B cell (primary cell): ENCODE data around the gene TAS2R8. TPM values are rescaled to one million over a fixed set of nuclear protein-coding genes. Genes with fewer than 3 reads are reported as not detected.

Source experiments
- ATAC-seq: fragments of 200-7000 bp; cut with Tn5 transposase; one replicate; pipeline ENCODE4 v1.10.0; 2021; ENCODE audit warnings: low read depth, mild to moderate bottlenecking, moderate number of reproducible peaks, moderate library complexity
- CTCF ChIA-PET: fragments of 350-600 bp; sonication (Branson Sonifier 250); formaldehyde crosslinking; loops from one replicate; lab custom pipeline; 2021; ENCODE audit warnings: antibody characterized with exemption, inconsistent platforms; lab: Charles Lee
- POLR2A ChIA-PET: fragments of 350-600 bp; sonication (Branson Sonifier 250); formaldehyde crosslinking; loops from one replicate; lab custom pipeline; 2021; ENCODE audit warnings: antibody characterized with exemption; lab: Charles Lee
- DNase-seq: peaks from one replicate; pipeline ENCODE4 v3.0.0; 2013
- H2AFZ ChIP-seq: 2 replicates; pipeline ENCODE4 v1.6.1; 2012; ENCODE audit warnings: mild to moderate bottlenecking, low read depth, low read length; ENCODE audit not compliant: insufficient read depth, poor library complexity, severe bottlenecking
- H3K27ac ChIP-seq, 2 donors: 1 replicate in 1 of 2; 2 replicates in 1 of 2; pipeline ENCODE4 v1.5.1; 2012 to 2013; ENCODE audit warnings: low read length in 2 of 2, mild to moderate bottlenecking in 2 of 2, moderate library complexity in 1 of 2
- H3K27me3 ChIP-seq, 4 experiments: fragments of 200-600 bp in 1 of 4; sonication (generic) in 1 of 4; replicated peaks in 1 of 4; 1 replicate in 2 of 4; 2 replicates in 2 of 4; pipeline versions ENCODE4 v1.6.1 to v1.7.0; 2013 to 2016; ENCODE audit warnings: low read length in 3 of 4, mild to moderate bottlenecking in 2 of 4, mixed read lengths in 1 of 4, moderate library complexity in 1 of 4; ENCODE audit not compliant: insufficient read depth in 4 of 4, control insufficient read depth in 3 of 4; ENCODE audit errors: control extremely low read depth in 1 of 4
- H3K36me3 ChIP-seq, 2 experiments: replicated peaks in 1 of 2; 1 replicate in 1 of 2; 2 replicates in 1 of 2; pipeline versions ENCODE4 v1.6.1 to v1.7.1; 2013; ENCODE audit warnings: low read length in 1 of 2; ENCODE audit not compliant: insufficient read depth in 2 of 2, control insufficient read depth in 1 of 2; ENCODE audit errors: control extremely low read depth in 1 of 2, extremely low read depth in 1 of 2
- H3K4me1 ChIP-seq, 2 donors: fragments of 200-600 bp in 1 of 2; sonication (generic) in 1 of 2; 1 replicate in 1 of 2; 2 replicates in 1 of 2; pipeline versions ENCODE4 v1.5.1 to v1.6.1; 2013 to 2017; ENCODE audit warnings: low read length in 2 of 2; ENCODE audit not compliant: control insufficient read depth in 2 of 2, insufficient read depth in 2 of 2
- H3K4me2 ChIP-seq: replicated peaks from 2 replicates; pipeline ENCODE3; 2012; ENCODE audit warnings: mild to moderate bottlenecking, low read depth, low read length; ENCODE audit not compliant: poor library complexity, severe bottlenecking
- H3K4me3 ChIP-seq, 5 experiments: fragments of 200-600 bp in 1 of 5; sonication (generic) in 1 of 5; 1 replicate in 3 of 5; 2 replicates in 2 of 5; pipeline versions ENCODE4 v1.5.1 to v1.7.0; 2011 to 2016; ENCODE audit warnings: low read length in 4 of 5, mild to moderate bottlenecking in 4 of 5, low read depth in 2 of 5, control low read depth in 1 of 5, moderate library complexity in 1 of 5; ENCODE audit not compliant: insufficient read depth in 1 of 5; ENCODE audit errors: control extremely low read depth in 1 of 5, extremely low read depth in 1 of 5
- H3K79me2 ChIP-seq: fragments of 200-600 bp; sonication (generic); one replicate; pipeline ENCODE4 v1.6.0; 2016; ENCODE audit warnings: low read length; ENCODE audit not compliant: control insufficient read depth, insufficient read depth
- H3K9ac ChIP-seq: fragments of 200-600 bp; sonication (generic); 2 replicates; pipeline ENCODE4 v1.6.1; 2017; ENCODE audit warnings: mild to moderate bottlenecking, low read length, moderate library complexity
- H3K9me3 ChIP-seq, 3 donors: one replicate each; pipeline versions ENCODE4 v1.6.1 to v1.7.1; 2013; ENCODE audit warnings: low read length in 2 of 3; ENCODE audit not compliant: control insufficient read depth in 2 of 3, insufficient read depth in 1 of 3; ENCODE audit errors: control extremely low read depth in 1 of 3
- H4K20me1 ChIP-seq: 2 replicates; pipeline ENCODE4 v1.6.0; 2012; ENCODE audit warnings: mild to moderate bottlenecking, low read length; ENCODE audit not compliant: insufficient read depth, control insufficient read depth, poor library complexity, severe bottlenecking
- H3K27ac Mint-ChIP-seq: one replicate; pipeline ENCODE4 v1.8.0; 2021; ENCODE audit warnings: mixed read lengths
- H3K27me3 Mint-ChIP-seq: one replicate; pipeline ENCODE4 v1.8.0; 2021; ENCODE audit warnings: mixed read lengths
- H3K4me1 Mint-ChIP-seq: one replicate; pipeline ENCODE4 v1.8.0; 2021; ENCODE audit warnings: mixed read lengths
- H3K4me3 Mint-ChIP-seq: one replicate; pipeline ENCODE4 v1.8.0; 2021; ENCODE audit warnings: mixed read lengths
- H3K9me3 Mint-ChIP-seq: one replicate; pipeline ENCODE4 v1.8.0; 2022; ENCODE audit warnings: mixed read lengths; ENCODE audit not compliant: insufficient read depth
- CTCF ChIP-seq: fragments of 200-600 bp; IDR thresholded peaks from one replicate; pipeline ENCODE4 v1.8.0; 2022; ENCODE audit warnings: antibody characterized with exemption, mild to moderate bottlenecking
- EZH2 ChIP-seq: IDR thresholded peaks from 2 replicates; pipeline ENCODE4 v1.6.1; 2012; ENCODE audit warnings: borderline replicate concordance, low read depth, mild to moderate bottlenecking, moderate library complexity, low read length; ENCODE audit not compliant: insufficient read depth, poor library complexity, severe bottlenecking
- WGBS: methylation state at CpG from one replicate; pipeline ENCODE4 v1.1.5; 2013; ENCODE audit warnings: missing lambda C conversion rate; ENCODE audit not compliant: insufficient coverage; 5-methylcytosine and 5-hydroxymethylcytosine counted together
- intact Hi-C: fragments of 100-400 bp; cut with micrococcal nuclease; formaldehyde crosslinking; loops from one replicate; pipeline ENCODE4 v1.10.0; 2022
- polyA plus RNA-seq: library from polyadenylated mRNA; depleted of rRNA; stranded (reverse); fragments of >200 nt; gene quantifications from 2 replicates; pipeline ENCODE4 v1.2.3, GENCODE V29; 2012
- total RNA-seq, 2 donors: library from RNA; stranded (reverse); fragments of 120-200 nt in 1 of 2; gene quantifications; 1 replicate in 1 of 2; 2 replicates in 1 of 2; pipeline versions ENCODE4 v1.2.3 to v1.2.4, GENCODE V29; 2013 to 2022

The TAS2R8 gene
- total and polyA plus RNA-seq, 2 donors (not counting 1 experiment from before 2014, with no cell fraction given): not detected

- no peak for TF ChIP-seq EZH2
- no peak for TF ChIP-seq CTCF
- H3K27ac ChIP-seq: no peak overlapping the region
- no peak overlapping the region for H3K4me2 ChIP-seq
- Mint-ChIP-seq H3K27me3 (no peaks in the 10 kb centered on the region), H3K4me3 (no peak overlapping the region), H3K4me1 (no peaks in the 10 kb centered on the region), H3K27ac (no peak overlapping the region), H3K9me3 (no peaks in the 10 kb centered on the region)
- POLR2A ChIA-PET: no interaction called here
- no peak overlapping the region for H3K4me3 ChIP-seq
- no CpG with 5 or more reads among the region's 1 CpG for WGBS
- H3K36me3 ChIP-seq: no peaks in the 10 kb centered on the region
- peaks cover 0 to 3% (median 0%) of the 10 kb centered on the region in 3 donors for H3K9me3 ChIP-seq
- ATAC-seq: no peak
- no peak overlapping the region for H2AFZ ChIP-seq
- H3K9ac ChIP-seq: no peak overlapping the region
- H3K79me2 ChIP-seq: no peaks in the 10 kb centered on the region
- H3K4me1 ChIP-seq: no peaks in the 10 kb centered on the region
- intact Hi-C loops: no loop called here
- DNase-seq: no peak
- H3K27me3 ChIP-seq: no peaks in the 10 kb centered on the region
- no peaks in the 10 kb centered on the region for H4K20me1 ChIP-seq
- CTCF ChIA-PET: no interaction called here
These were observed 22.9 kb upstream of the TAS2R8 start for GRCh38 chr12:10829994-10830393.

GRCh38 chr12:10826258-10826657 is 19.2 kb upstream of the TAS2R8 start, which contains the start of gene TAS2R10:
Gene TAS2R10, minus strand, starts transcription at chr12:10826358. Its CDS starts 89 bp downstream, at chr12:10826269.
- no peaks in the 10 kb centered on the region for H3K27me3 ChIP-seq
- WGBS: no CpG with 5 or more reads among the region's 3 CpGs
- no peak within 1 kb of the TSS for H2AFZ ChIP-seq
- intact Hi-C loops: no loop called here
- DNase-seq: no peak
- H4K20me1 ChIP-seq: no peaks in the 10 kb centered on the region
- no peaks in the 10 kb centered on the region for H3K79me2 ChIP-seq
- CTCF ChIA-PET: no interaction called here
- Mint-ChIP-seq H3K4me1 (no peaks in the 10 kb centered on the region), H3K9me3 (no peaks in the 10 kb centered on the region), H3K4me3 (no peak within 1 kb of the TSS), H3K27ac (no peak within 1 kb of the TSS), H3K27me3 (no peaks in the 10 kb centered on the region)
- ATAC-seq: no peak
- no peak within 1 kb of the TSS for H3K27ac ChIP-seq
- no peaks in the 10 kb centered on the region for H3K4me1 ChIP-seq
- H3K9me3 ChIP-seq: peaks cover 0 to 3% (median 0%) of the 10 kb centered on the region in 3 donors
- POLR2A ChIA-PET: no interaction called here
- TF ChIP-seq EZH2 (no peak), CTCF (no peak)
- no peaks in the 10 kb centered on the region for H3K36me3 ChIP-seq
- H3K4me3 ChIP-seq: no peak within 1 kb of the TSS
- H3K9ac ChIP-seq: no peak within 1 kb of the TSS
- no peak within 1 kb of the TSS for H3K4me2 ChIP-seq
